Endothelial cell of umbilical vein (primary cell): ENCODE measurements around the gene PLAGL1. TPM values are rescaled to one million over a fixed set of nuclear protein-coding genes. Genes with fewer than 3 reads are reported as not detected.
A peak's percentile ranks its signal among the peaks of the same experiment; 100 is the strongest.

Source experiments
- BruUV-seq: library from RNA; stranded (reverse); fragments of 400-500 nt; replicated peaks from 2 replicates; lab custom pipeline; 2021; lab: Mats Ljungman, UMichigan
- CTCF ChIA-PET: fragments of 300-600, 350-600 bp; sonication (Branson Sonifier 250); formaldehyde crosslinking; loops from one replicate; lab custom pipeline; 2021; ENCODE audit warnings: antibody characterized with exemption, inconsistent platforms; lab: Charles Lee
- POLR2A ChIA-PET: fragments of 300-600, 350-600 bp; sonication (Branson Sonifier 250); formaldehyde crosslinking; loops from one replicate; lab custom pipeline; 2021; ENCODE audit warnings: antibody characterized with exemption, inconsistent platforms; lab: Charles Lee
- DNase-seq: peaks from one replicate; pipeline ENCODE4 v3.0.0-alpha.2; 2011; ENCODE audit warnings: low read depth, low spot score
- FAIRE-seq: peaks from 2 replicates; lab custom pipeline; 2011; peaks lifted over from hg19 to GRCh38; lab: Jason Lieb, UNC
- H2AFZ ChIP-seq: 2 replicates; pipeline ENCODE4 v1.6.0; 2012; ENCODE audit warnings: low read depth, low read length, control low read depth, inconsistent platforms
- H3K27ac ChIP-seq: 2 replicates; pipeline ENCODE4 v1.5.1; 2011; ENCODE audit warnings: low read depth, mild to moderate bottlenecking, control low read depth, low read length, moderate library complexity; ENCODE audit not compliant: insufficient read depth
- H3K27me3 ChIP-seq, 2 experiments: 2 replicates each; pipeline versions ENCODE4 v1.6.0 to v1.6.1; 2011; ENCODE audit warnings: low read length in 2 of 2, mixed read lengths in 1 of 2; ENCODE audit not compliant: control insufficient read depth in 2 of 2, insufficient read depth in 2 of 2
- H3K36me3 ChIP-seq, 2 experiments: 2 replicates in 1 of 2; 3 replicates in 1 of 2; pipeline ENCODE4 v1.5.1; 2011; ENCODE audit warnings: low read length in 2 of 2, mild to moderate bottlenecking in 1 of 2, moderate library complexity in 1 of 2; ENCODE audit not compliant: control insufficient read depth in 2 of 2, insufficient read depth in 2 of 2; ENCODE audit errors: extremely low read depth in 1 of 2
- H3K4me1 ChIP-seq: 3 replicates; pipeline ENCODE4 v1.5.1; 2011; ENCODE audit warnings: mild to moderate bottlenecking, low read length; ENCODE audit not compliant: control insufficient read depth, insufficient read depth; ENCODE audit errors: extremely low read depth
- H3K4me2 ChIP-seq: 2 replicates; pipeline ENCODE4 v1.6.1; 2011; ENCODE audit warnings: low read length, control low read depth, mixed read lengths; ENCODE audit not compliant: insufficient read depth
- H3K4me3 ChIP-seq, 3 experiments: fragments of 200-600 bp in 1 of 3; sonication (generic), shearing (Covaris generic) in 1 of 3; replicated peaks in 1 of 3; 2 replicates each; pipeline ENCODE4 v1.5.1; 2011 to 2016; ENCODE audit warnings: control low read depth in 3 of 3, low read length in 3 of 3, mild to moderate bottlenecking in 2 of 3, inconsistent platforms in 1 of 3, low read depth in 1 of 3, moderate library complexity in 1 of 3; ENCODE audit not compliant: insufficient read depth in 1 of 3
- H3K79me2 ChIP-seq: 2 replicates; pipeline ENCODE4 v1.6.0; 2012; ENCODE audit warnings: low read length, inconsistent platforms; ENCODE audit not compliant: control insufficient read depth, insufficient read depth
- H3K9ac ChIP-seq: replicated peaks from 2 replicates; pipeline ENCODE3; 2011; ENCODE audit warnings: low read length, control low read depth; ENCODE audit not compliant: insufficient read depth; ENCODE audit errors: extremely low read depth
- H3K9me1 ChIP-seq: replicated peaks from 3 replicates; pipeline ENCODE4 v1.6.0; 2011; ENCODE audit warnings: mild to moderate bottlenecking, low read length; ENCODE audit not compliant: control insufficient read depth, insufficient read depth; ENCODE audit errors: extremely low read depth
- H3K9me3 ChIP-seq: replicated peaks from 2 replicates; pipeline ENCODE4 v1.5.1; 2012; ENCODE audit warnings: low read length, inconsistent platforms; ENCODE audit not compliant: control insufficient read depth, insufficient read depth
- H4K20me1 ChIP-seq: replicated peaks from 2 replicates; pipeline ENCODE3; 2011; ENCODE audit warnings: mild to moderate bottlenecking, low read length; ENCODE audit not compliant: control insufficient read depth, insufficient read depth; ENCODE audit errors: extremely low read depth
- FOS ChIP-seq: IDR thresholded peaks from 2 replicates; pipeline ENCODE4 v1.6.1; 2011; ENCODE audit warnings: mild to moderate bottlenecking, low read length, moderate library complexity, borderline replicate concordance; ENCODE audit not compliant: insufficient read depth
- GATA2 ChIP-seq: IDR thresholded peaks from 2 replicates; pipeline ENCODE4 v1.7.0; 2011; ENCODE audit warnings: low read depth, mild to moderate bottlenecking, moderate library complexity, mixed read lengths, low read length; ENCODE audit not compliant: insufficient read length, insufficient read depth
- POLR2A ChIP-seq: IDR thresholded peaks from 2 replicates; pipeline ENCODE4 v1.6.1; 2012; ENCODE audit warnings: low read depth, mild to moderate bottlenecking, control low read depth, low read length
- POLR2AphosphoS5 ChIP-seq: IDR thresholded peaks from 2 replicates; pipeline ENCODE4 v1.6.1; 2012; ENCODE audit warnings: low read depth, mild to moderate bottlenecking, control low read depth, low read length, moderate library complexity; ENCODE audit not compliant: insufficient read depth
- dilution Hi-C: fragments of 300-500 bp; cut with MboI; formaldehyde crosslinking; loops from one replicate; pipeline ENCODE4 v1.15.0; 2019; ENCODE audit warnings: low sequenced_read_pairs; ENCODE audit not compliant: extremely low pct_ligation_motif_present
- intact Hi-C: fragments of 100-400 bp; cut with micrococcal nuclease; formaldehyde crosslinking; loops from one replicate; pipeline ENCODE4 v1.10.0; 2022
- polyA plus RNA-seq, 4 experiments: library from polyadenylated mRNA; depleted of rRNA in 3 of 4; stranded (reverse) in 3 of 4; unstranded in 1 of 4; fragments of >200 nt; gene quantifications; 2 replicates each; pipeline versions ENCODE4 v1.2.1 to v1.2.3, GENCODE V29; 2011 to 2012; ENCODE audit warnings: missing spikeins in 1 of 4
- total RNA-seq: library from RNA; stranded (reverse); gene quantifications from 2 replicates; pipeline ENCODE4 v1.2.3, GENCODE V29; 2021
- TF ChIP-seq, protein P1 (sequence below), 2 donors: IDR thresholded peaks; 1 replicate in 1 of 2; 2 replicates in 1 of 2; pipeline ENCODE4 v1.5.1; 2011; ENCODE audit warnings: low read length in 2 of 2, mild to moderate bottlenecking in 2 of 2, moderate library complexity in 2 of 2, control low read depth in 1 of 2, inconsistent platforms in 1 of 2, low read depth in 1 of 2; ENCODE audit not compliant: insufficient read depth in 1 of 2; ENCODE audit errors: extremely low read depth in 1 of 2

Gene PLAGL1
- total and polyA plus RNA-seq, 2 donors (not counting 3 experiments of a cell fraction or from before 2014, with no cell fraction given) = 20.9 to 40.4 TPM

DNA sequence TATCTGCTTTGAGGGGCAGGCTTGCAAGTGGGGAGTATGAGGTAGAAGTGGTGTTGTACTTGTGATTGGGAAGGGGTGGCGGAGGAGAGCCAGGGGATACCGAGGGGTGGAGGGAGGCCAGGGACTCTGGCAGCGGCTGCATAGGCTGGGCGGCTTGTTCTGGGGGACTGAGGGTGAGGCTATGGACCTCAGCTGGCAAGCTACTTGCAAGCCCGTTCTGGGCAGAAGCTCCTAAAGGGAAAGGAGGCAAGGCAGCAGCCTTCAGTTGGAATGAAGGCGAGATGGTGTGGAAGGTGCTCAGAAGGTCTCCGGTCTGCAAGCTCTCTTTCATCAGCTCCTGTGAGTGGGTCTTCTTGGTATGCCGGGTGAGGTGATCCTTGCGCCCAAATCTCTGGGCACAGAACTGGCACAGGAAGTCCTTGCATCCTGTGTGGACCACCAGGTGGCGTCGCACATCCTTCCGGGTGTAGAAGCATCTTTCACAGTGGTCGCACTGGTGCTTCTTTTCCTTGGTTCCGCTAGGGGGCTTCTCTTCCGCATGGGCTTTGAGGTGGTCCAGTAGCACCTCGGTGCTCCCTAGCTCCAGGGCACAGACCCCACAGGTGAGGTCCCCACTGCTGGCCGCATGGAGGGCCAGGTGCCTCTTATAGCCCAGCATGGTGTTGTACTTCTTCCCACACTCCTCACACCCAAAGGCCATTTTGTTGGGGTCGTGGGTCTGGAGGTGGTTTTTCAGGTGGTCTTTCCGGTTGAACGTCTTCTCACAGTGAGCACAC lies 66.0 kb downstream of the PLAGL1 start:
- dilution Hi-C loops = no loop called here
- no peak for DNase-seq

More for the DNA sequence above, 66.0 kb downstream of the PLAGL1 start:
- TF ChIP-seq, protein P1, sequence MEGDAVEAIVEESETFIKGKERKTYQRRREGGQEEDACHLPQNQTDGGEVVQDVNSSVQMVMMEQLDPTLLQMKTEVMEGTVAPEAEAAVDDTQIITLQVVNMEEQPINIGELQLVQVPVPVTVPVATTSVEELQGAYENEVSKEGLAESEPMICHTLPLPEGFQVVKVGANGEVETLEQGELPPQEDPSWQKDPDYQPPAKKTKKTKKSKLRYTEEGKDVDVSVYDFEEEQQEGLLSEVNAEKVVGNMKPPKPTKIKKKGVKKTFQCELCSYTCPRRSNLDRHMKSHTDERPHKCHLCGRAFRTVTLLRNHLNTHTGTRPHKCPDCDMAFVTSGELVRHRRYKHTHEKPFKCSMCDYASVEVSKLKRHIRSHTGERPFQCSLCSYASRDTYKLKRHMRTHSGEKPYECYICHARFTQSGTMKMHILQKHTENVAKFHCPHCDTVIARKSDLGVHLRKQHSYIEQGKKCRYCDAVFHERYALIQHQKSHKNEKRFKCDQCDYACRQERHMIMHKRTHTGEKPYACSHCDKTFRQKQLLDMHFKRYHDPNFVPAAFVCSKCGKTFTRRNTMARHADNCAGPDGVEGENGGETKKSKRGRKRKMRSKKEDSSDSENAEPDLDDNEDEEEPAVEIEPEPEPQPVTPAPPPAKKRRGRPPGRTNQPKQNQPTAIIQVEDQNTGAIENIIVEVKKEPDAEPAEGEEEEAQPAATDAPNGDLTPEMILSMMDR (IDR thresholded peaks at IDR 0.05; ENCODE audit: extremely low read depth in 1 of 2, insufficient read depth in 1 of 2, low read depth in 1 of 2, low read length in 2 of 2) = peak; percentile 24 to 43
- TF ChIP-seq POLR2AphosphoS5 = no peak
- no peak for TF ChIP-seq FOS
- TF ChIP-seq GATA2 = no peak
- TF ChIP-seq POLR2A = no peak
- FAIRE-seq = no peak
- H4K20me1 ChIP-seq = no peaks in the 10 kb centered on the region
- ChIA-PET CTCF (interaction anchor here (1.1 to 1.3 kb wide), 3 partner anchors 20 to 71 kb away, joined by 3 to 5 read pairs (median 4); no protein-coding TSS in a partner anchor), POLR2A (no interaction called here)
- H3K36me3 ChIP-seq = no peaks in the 10 kb centered on the region
- intact Hi-C loops = loop anchor here (1.0 kb wide), 1 partner anchor 274 kb away; no protein-coding TSS in a partner anchor
- H3K27me3 ChIP-seq = peaks cover 0 to 4% of the 10 kb centered on the region in 2 experiments
- no peak overlapping the region for H3K27ac ChIP-seq
- no peak overlapping the region for H3K9ac ChIP-seq
- H3K4me1 ChIP-seq = no peaks in the 10 kb centered on the region
- H2AFZ ChIP-seq = no peak overlapping the region
- no peak overlapping the region for H3K4me2 ChIP-seq
- no peak overlapping the region for H3K4me3 ChIP-seq
- H3K9me1 ChIP-seq = no peaks in the 10 kb centered on the region
- no TSS peak for BruUV-seq
- no peaks in the 10 kb centered on the region for H3K9me3 ChIP-seq
- H3K79me2 ChIP-seq = no peaks in the 10 kb centered on the region
